PC-3 (cell line): ENCODE results near the gene TEX44. TPM values are rescaled to one million over a fixed set of nuclear protein-coding genes. Genes with fewer than 3 reads are reported as not detected.

Source experiments
- ATAC-seq: fragments of 200-7000 bp; cut with Tn5 transposase; 2 replicates; pipeline ENCODE4 v1.9.1; 2020; ENCODE audit warnings: mild to moderate bottlenecking, moderate library complexity
- Bru-seq: library from RNA; stranded (reverse); fragments of 400-500 nt; gene quantifications from one replicate; lab custom pipeline; 2021; lab: Mats Ljungman, UMichigan
- BruChase-seq, 2 experiments: library from RNA; stranded (reverse); fragments of 400-500 nt; gene quantifications; one replicate each; lab custom pipeline; 2021; lab: Mats Ljungman, UMichigan
- BruUV-seq: library from RNA; stranded (reverse); fragments of 400-500 nt; replicated peaks from 2 replicates; lab custom pipeline; 2021; lab: Mats Ljungman, UMichigan
- CTCF ChIA-PET: fragments of 300-600 bp; sonication (Branson Sonifier 250); formaldehyde crosslinking; loops from one replicate; lab custom pipeline; 2022; ENCODE audit warnings: antibody characterized with exemption; lab: Charles Lee
- POLR2A ChIA-PET: fragments of 300-600 bp; sonication (Branson Sonifier 250); formaldehyde crosslinking; loops from one replicate; lab custom pipeline; 2022; ENCODE audit warnings: antibody characterized with exemption; ENCODE audit not compliant: unreplicated experiment; lab: Charles Lee
- DNase-seq: peaks from one replicate; pipeline ENCODE4 v3.0.0-alpha.2; 2015
- H2AFZ ChIP-seq: fragments of 300-600 bp; sonication (generic); 2 replicates; pipeline ENCODE4 v1.6.0; 2016; ENCODE audit warnings: antibody characterized with exemption, low read length
- H3F3A ChIP-seq: fragments of 300-600 bp; sonication (generic); one replicate; pipeline ENCODE4 v1.6.0; 2017; ENCODE audit warnings: antibody characterized with exemption, low read length, control low read depth, mild to moderate bottlenecking; ENCODE audit not compliant: unreplicated experiment
- H3K27ac ChIP-seq: fragments of 300-600 bp; sonication (generic); 2 replicates; pipeline ENCODE4 v1.5.1; 2016; ENCODE audit warnings: mild to moderate bottlenecking, low read length
- H3K27me3 ChIP-seq: fragments of 300-600 bp; sonication (generic); 2 replicates; pipeline ENCODE4 v1.6.1; 2016; ENCODE audit warnings: low read length, mixed read lengths
- H3K36me3 ChIP-seq: fragments of 300-600 bp; sonication (generic); 2 replicates; pipeline ENCODE4 v1.6.1; 2016; ENCODE audit warnings: low read depth, mixed run types, low read length, mixed read lengths
- H3K4me1 ChIP-seq: fragments of 300-600 bp; sonication (generic); 2 replicates; pipeline ENCODE4 v1.5.1; 2016; ENCODE audit warnings: low read length; ENCODE audit not compliant: insufficient read depth
- H3K4me2 ChIP-seq: fragments of 300-600 bp; sonication (generic); 2 replicates; pipeline ENCODE4 v1.6.0; 2016; ENCODE audit warnings: low read length
- H3K4me3 ChIP-seq: fragments of 300-600 bp; sonication (generic); 2 replicates; pipeline ENCODE4 v1.5.1; 2016; ENCODE audit warnings: mild to moderate bottlenecking, low read length, mixed read lengths
- H3K79me2 ChIP-seq: fragments of 300-600 bp; sonication (generic); 2 replicates; pipeline ENCODE4 v1.6.1; 2017; ENCODE audit warnings: low read length, mixed read lengths
- H3K9ac ChIP-seq: fragments of 300-600 bp; sonication (generic); 2 replicates; pipeline ENCODE4 v1.6.0; 2016; ENCODE audit warnings: mild to moderate bottlenecking, low read length
- H3K9me2 ChIP-seq: fragments of 300-600 bp; sonication (generic); replicated peaks from 2 replicates; pipeline ENCODE4 v1.6.1; 2016; ENCODE audit warnings: mixed run types, low read length, mixed read lengths
- H3K9me3 ChIP-seq: fragments of 300-600 bp; sonication (generic); 2 replicates; pipeline ENCODE4 v1.6.1; 2016; ENCODE audit warnings: low read length, mixed read lengths
- H4K20me1 ChIP-seq: fragments of 300-600 bp; sonication (generic); 2 replicates; pipeline ENCODE4 v1.6.1; 2016; ENCODE audit warnings: low read length, mixed read lengths
- EZH2 ChIP-seq: fragments of 300-600 bp; sonication (generic); IDR thresholded peaks from one replicate; pipeline ENCODE4 v1.6.1; 2017; ENCODE audit warnings: antibody characterized with exemption, mild to moderate bottlenecking, low read length; ENCODE audit not compliant: unreplicated experiment
- EZH2phosphoT487 ChIP-seq: fragments of 300-600 bp; sonication (generic); IDR thresholded peaks from 2 replicates; pipeline ENCODE4 v1.6.1; 2018; ENCODE audit warnings: mild to moderate bottlenecking, antibody characterized with exemption, low read length, borderline replicate concordance
- intact Hi-C: fragments of 100-400 bp; cut with micrococcal nuclease; formaldehyde crosslinking; loops from 2 replicates; pipeline ENCODE4 v1.9.0; 2023
- long read RNA-seq: library from polyadenylated mRNA; unstranded; transcript quantifications from one replicate; pipeline ENCODE4 v2.0.0, GENCODE V29; 2021; ENCODE audit not compliant: unreplicated experiment
- total RNA-seq: library from RNA; depleted of rRNA; stranded (reverse); fragments of >200 nt; gene quantifications from 2 replicates; pipeline ENCODE4 v1.2.3, GENCODE V29; 2014; rRNA removed
- TF ChIP-seq, protein P1 (sequence below): fragments of 300-600 bp; sonication (generic); conservative IDR thresholded peaks from 2 replicates; pipeline ENCODE4 v1.5.1; 2017; ENCODE audit warnings: antibody characterized with exemption, low read depth, mild to moderate bottlenecking, low read length

TEX44 gene
- total RNA-seq (not detected in 2 replicates), Bru-seq, nascent RNA (not detected), BruChase-seq, experiment 1, labeled RNA remaining after a 6-hour chase (not detected), BruChase-seq, experiment 2, labeled RNA remaining after a 2-hour chase (not detected)
- long read RNA-seq, result 0 reads

DNA sequence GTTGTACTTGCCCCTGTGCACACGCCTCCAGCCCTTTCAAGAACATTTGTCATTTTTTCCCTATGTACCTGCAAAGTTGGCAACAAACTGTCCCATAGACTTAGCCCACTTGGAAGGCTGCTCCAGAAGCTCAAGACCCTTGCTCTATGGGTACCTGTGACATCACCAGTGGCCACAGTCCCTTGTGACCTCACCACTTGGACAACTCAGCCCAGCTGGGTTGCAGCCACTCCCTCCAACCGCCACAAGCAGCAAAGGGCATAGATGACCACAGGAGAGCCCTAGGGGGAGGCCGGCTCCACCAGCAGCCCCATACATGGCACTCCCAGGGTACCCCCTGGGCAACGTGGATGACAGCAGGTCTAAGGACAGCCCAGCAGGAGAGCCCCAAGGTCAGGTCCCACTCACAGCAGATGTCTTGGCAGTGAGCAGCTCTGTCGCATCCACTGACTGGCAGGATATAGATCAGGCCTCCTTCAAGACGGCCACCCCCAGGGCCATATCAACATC is at the start of gene TEX44:
Gene TEX44, plus strand, starts transcription at position 229 of the 510 bp plus-strand sequence. Its CDS starts 88 bp downstream, at position 317.
- CTCF ChIA-PET, result no interaction called here
- Histone ChIP-seq H3K4me2 (no peak within 1 kb of the TSS), H3K27ac (no peak within 1 kb of the TSS), H3K4me3 (no peak within 1 kb of the TSS), H3K9me3 (no peaks in the 10 kb centered on the region), H3K9me2 (no peaks in the 10 kb centered on the region), H3K36me3 (no peaks in the 10 kb centered on the region), H3K27me3 (no peaks in the 10 kb centered on the region), H4K20me1 (no peaks in the 10 kb centered on the region), H3K4me1 (no peaks in the 10 kb centered on the region), H3F3A (no peaks in the 10 kb centered on the region), H2AFZ (no peak within 1 kb of the TSS), H3K9ac (no peak within 1 kb of the TSS), H3K79me2 (no peaks in the 10 kb centered on the region)
- ATAC-seq, result no peak
- intact Hi-C loops, result no loop called here
- no peak for DNase-seq
- BruUV-seq, result no TSS peak
- POLR2A ChIA-PET, result no interaction called here
- TF ChIP-seq EZH2phosphoT487 (no peak), EZH2 (no peak)
- TF ChIP-seq, protein P1, sequence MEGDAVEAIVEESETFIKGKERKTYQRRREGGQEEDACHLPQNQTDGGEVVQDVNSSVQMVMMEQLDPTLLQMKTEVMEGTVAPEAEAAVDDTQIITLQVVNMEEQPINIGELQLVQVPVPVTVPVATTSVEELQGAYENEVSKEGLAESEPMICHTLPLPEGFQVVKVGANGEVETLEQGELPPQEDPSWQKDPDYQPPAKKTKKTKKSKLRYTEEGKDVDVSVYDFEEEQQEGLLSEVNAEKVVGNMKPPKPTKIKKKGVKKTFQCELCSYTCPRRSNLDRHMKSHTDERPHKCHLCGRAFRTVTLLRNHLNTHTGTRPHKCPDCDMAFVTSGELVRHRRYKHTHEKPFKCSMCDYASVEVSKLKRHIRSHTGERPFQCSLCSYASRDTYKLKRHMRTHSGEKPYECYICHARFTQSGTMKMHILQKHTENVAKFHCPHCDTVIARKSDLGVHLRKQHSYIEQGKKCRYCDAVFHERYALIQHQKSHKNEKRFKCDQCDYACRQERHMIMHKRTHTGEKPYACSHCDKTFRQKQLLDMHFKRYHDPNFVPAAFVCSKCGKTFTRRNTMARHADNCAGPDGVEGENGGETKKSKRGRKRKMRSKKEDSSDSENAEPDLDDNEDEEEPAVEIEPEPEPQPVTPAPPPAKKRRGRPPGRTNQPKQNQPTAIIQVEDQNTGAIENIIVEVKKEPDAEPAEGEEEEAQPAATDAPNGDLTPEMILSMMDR, result no peak

- Histone ChIP-seq H3K36me3 (no peaks in the 10 kb centered on the region), H3K27me3 (no peaks in the 10 kb centered on the region), H3K9ac (no peak overlapping the region), H3K4me3 (no peak overlapping the region), H3K27ac (peak overlapping the region; percentile 30; the same call in 1 of the 2 replicates), H4K20me1 (no peaks in the 10 kb centered on the region), H3K9me2 (no peaks in the 10 kb centered on the region), H3F3A (no peaks in the 10 kb centered on the region), H3K4me2 (peak overlapping the region; percentile 58), H2AFZ (no peak overlapping the region; the same call in 1 of the 2 replicates), H3K79me2 (no peaks in the 10 kb centered on the region), H3K4me1 (peaks cover 10% of the 10 kb centered on the region), H3K9me3 (0 out of 2 replicates have a peak, but pooled peaks cover 3% of the 10 kb centered on the region)
- peak; percentile 90 for ATAC-seq
- ChIA-PET POLR2A (interaction anchor here (0.5 kb wide), 1 partner anchor 845 kb away, joined by 3 read pairs; no protein-coding TSS in a partner anchor), CTCF (interaction anchor here (0.7 kb wide), 1 partner anchor 20 kb away, joined by 3 read pairs; no protein-coding TSS in a partner anchor)
- BruUV-seq, result no TSS peak
- peak; percentile 67 for DNase-seq
- intact Hi-C loops, result no loop called here
- TF ChIP-seq, protein P1, result no peak
- TF ChIP-seq EZH2phosphoT487, result no peak
- no peak for TF ChIP-seq EZH2
Measured at GRCh38 chr2:231545105-231545902, 47.4 kb upstream of the TEX44 start.
